H9 (cell line): ENCODE results near the gene EDDM3A. TPM values are rescaled to one million over a fixed set of nuclear protein-coding genes. Genes with fewer than 3 reads are reported as not detected.

Experiments used
- DNase-seq: peaks from one replicate; pipeline ENCODE4 v3.0.0-alpha.2; 2017
- H2AFZ ChIP-seq: one replicate; pipeline ENCODE4 v1.6.1; 2013; ENCODE audit warnings: mild to moderate bottlenecking, low read length, control low read depth, moderate library complexity
- H2AK5ac ChIP-seq: 2 replicates; pipeline ENCODE4 v1.6.1; 2013; ENCODE audit warnings: low read length, control low read depth, mixed read lengths; ENCODE audit not compliant: insufficient read length
- H2BK120ac ChIP-seq: one replicate; pipeline ENCODE4 v1.6.1; 2013; ENCODE audit warnings: low read depth, mild to moderate bottlenecking, low read length, control low read depth, inconsistent platforms; ENCODE audit not compliant: poor library complexity, severe bottlenecking
- H2BK12ac ChIP-seq: 2 replicates; pipeline ENCODE4 v1.6.1; 2013; ENCODE audit warnings: low read length, control low read depth, mixed read lengths, low read depth; ENCODE audit not compliant: insufficient read length
- H2BK15ac ChIP-seq: 2 replicates; pipeline ENCODE4 v1.6.1; 2013; ENCODE audit warnings: low read depth, low read length, control low read depth
- H2BK20ac ChIP-seq: one replicate; pipeline ENCODE4 v1.6.1; 2013; ENCODE audit warnings: low read depth, mild to moderate bottlenecking, low read length, control low read depth, inconsistent platforms; ENCODE audit not compliant: poor library complexity, severe bottlenecking
- H2BK5ac ChIP-seq: 2 replicates; pipeline ENCODE4 v1.6.1; 2013; ENCODE audit warnings: low read length, control low read depth, mixed read lengths; ENCODE audit not compliant: insufficient read length
- H3K14ac ChIP-seq: 2 replicates; pipeline ENCODE4 v1.6.1; 2013; ENCODE audit warnings: low read length, control low read depth; ENCODE audit not compliant: insufficient read depth
- H3K18ac ChIP-seq: 2 replicates; pipeline ENCODE4 v1.6.1; 2013; ENCODE audit warnings: low read depth, mild to moderate bottlenecking, mixed read lengths, low read length, control low read depth; ENCODE audit not compliant: insufficient read length
- H3K23ac ChIP-seq: 2 replicates; pipeline ENCODE4 v1.6.1; 2013; ENCODE audit warnings: low read length, control low read depth, mixed read lengths, low read depth; ENCODE audit not compliant: insufficient read length
- H3K23me2 ChIP-seq: 2 replicates; pipeline ENCODE4 v1.6.1; 2013; ENCODE audit warnings: low read depth, mild to moderate bottlenecking, mixed read lengths, low read length, control low read depth; ENCODE audit not compliant: insufficient read length, poor library complexity, severe bottlenecking
- H3K27ac ChIP-seq: 2 replicates; pipeline ENCODE4 v1.5.1; 2013; ENCODE audit warnings: low read length, control low read depth, mixed read lengths, low read depth; ENCODE audit not compliant: insufficient read length
- H3K27me3 ChIP-seq: 2 replicates; pipeline ENCODE4 v1.6.1; 2013; ENCODE audit warnings: low read length, control low read depth, inconsistent platforms; ENCODE audit not compliant: insufficient read depth
- H3K4ac ChIP-seq: 2 replicates; pipeline ENCODE4 v1.6.1; 2013; ENCODE audit warnings: low read depth, mild to moderate bottlenecking, control low read depth, inconsistent platforms, low read length, moderate library complexity
- H3K4me1 ChIP-seq: 2 replicates; pipeline ENCODE4 v1.6.1; 2013; ENCODE audit warnings: low read length, control low read depth, inconsistent platforms; ENCODE audit not compliant: insufficient read depth
- H3K4me2 ChIP-seq: 2 replicates; pipeline ENCODE4 v1.6.1; 2013; ENCODE audit warnings: low read length, control low read depth, mixed read lengths; ENCODE audit not compliant: insufficient read length, insufficient read depth
- H3K56ac ChIP-seq: 2 replicates; pipeline ENCODE4 v1.6.1; 2013; ENCODE audit warnings: low read depth, mild to moderate bottlenecking, mixed read lengths, low read length, control low read depth; ENCODE audit not compliant: insufficient read length
- H3K79me1 ChIP-seq: 2 replicates; pipeline ENCODE4 v1.6.1; 2013; ENCODE audit warnings: low read depth, mild to moderate bottlenecking, moderate library complexity, low read length, control low read depth, inconsistent platforms; ENCODE audit not compliant: insufficient read depth, poor library complexity, severe bottlenecking
- H3K79me2 ChIP-seq: 2 replicates; pipeline ENCODE4 v1.6.1; 2013; ENCODE audit warnings: low read length, control low read depth, inconsistent platforms; ENCODE audit not compliant: insufficient read depth
- H3K9ac ChIP-seq: 2 replicates; pipeline ENCODE4 v1.6.1; 2013; ENCODE audit warnings: low read length, control low read depth, mixed read lengths; ENCODE audit not compliant: insufficient read length; ENCODE audit errors: extremely low read depth
- H3K9me3 ChIP-seq: one replicate; pipeline ENCODE4 v1.6.1; 2013; ENCODE audit warnings: low read depth, low read length, inconsistent platforms; ENCODE audit not compliant: control insufficient read depth
- H3T11ph ChIP-seq: one replicate; pipeline ENCODE4 v1.6.1; 2013; ENCODE audit warnings: mild to moderate bottlenecking, low read length, control low read depth, inconsistent platforms
- H4K20me1 ChIP-seq: one replicate; pipeline ENCODE4 v1.6.1; 2013; ENCODE audit not compliant: control insufficient read depth, insufficient read length, insufficient read depth
- H4K5ac ChIP-seq: 2 replicates; pipeline ENCODE4 v1.6.1; 2013; ENCODE audit warnings: low read depth, mild to moderate bottlenecking, mixed read lengths, low read length, control low read depth; ENCODE audit not compliant: insufficient read length
- H4K8ac ChIP-seq: replicated peaks from 2 replicates; pipeline ENCODE4 v1.6.1; 2013; ENCODE audit warnings: low read length, control low read depth, mixed read lengths, low read depth; ENCODE audit not compliant: insufficient read length
- H4K91ac ChIP-seq: 2 replicates; pipeline ENCODE4 v1.6.1; 2013; ENCODE audit warnings: low read depth, mild to moderate bottlenecking, moderate library complexity, mixed read lengths, low read length, control low read depth; ENCODE audit not compliant: insufficient read length
- H3K27ac Mint-ChIP-seq, 3 experiments: 2 replicates in 2 of 3; 3 replicates in 1 of 3; pipeline ENCODE4 v1.8.0; 2020 to 2021; ENCODE audit warnings: mixed read lengths in 3 of 3, mild to moderate bottlenecking in 1 of 3, moderate library complexity in 1 of 3
- H3K27me3 Mint-ChIP-seq: 2 replicates; pipeline ENCODE4 v1.8.0; 2021; ENCODE audit warnings: low read depth, mild to moderate bottlenecking, moderate library complexity, mixed read lengths
- H3K36me3 Mint-ChIP-seq, 3 experiments: 2 replicates in 2 of 3; 3 replicates in 1 of 3; pipeline ENCODE4 v1.8.0; 2020 to 2021; ENCODE audit warnings: low read depth in 3 of 3, mixed read lengths in 3 of 3; ENCODE audit not compliant: insufficient read depth in 1 of 3
- H3K4me1 Mint-ChIP-seq, 2 experiments: 2 replicates each; pipeline ENCODE4 v1.8.0; 2020; ENCODE audit warnings: mixed read lengths in 2 of 2
- H3K4me3 Mint-ChIP-seq, 2 experiments: 2 replicates in 1 of 2; 3 replicates in 1 of 2; pipeline ENCODE4 v1.8.0; 2020 to 2021; ENCODE audit warnings: mild to moderate bottlenecking in 2 of 2, mixed read lengths in 2 of 2, moderate library complexity in 1 of 2
- H3K9me3 Mint-ChIP-seq, 2 experiments: 2 replicates in 1 of 2; 3 replicates in 1 of 2; pipeline ENCODE4 v1.8.0; 2020; ENCODE audit warnings: mild to moderate bottlenecking in 2 of 2, mixed read lengths in 2 of 2, moderate library complexity in 1 of 2
- WGBS: extraction: QIAGEN DNeasy Blood & Tissue Kit; methylation state at CpG from one replicate; pipeline ENCODE4 v1.1.7; 2013; ENCODE audit warnings: missing lambda C conversion rate, low lambda C conversion rate, mixed read lengths; ENCODE audit not compliant: insufficient read length; ENCODE audit errors: extremely low coverage; 5-methylcytosine and 5-hydroxymethylcytosine counted together
- total RNA-seq: library from RNA; stranded (reverse); gene quantifications from 2 replicates; pipeline ENCODE4 v1.2.1, GENCODE V29; 2021
- TF ChIP-seq, protein P1 (sequence below): fragments of 200-600 bp; sonication (generic); conservative IDR thresholded peaks from 3 replicates; pipeline ENCODE4 v1.8.0; 2021; ENCODE audit warnings: antibody characterized with exemption, mild to moderate bottlenecking

EDDM3A gene
- total RNA-seq, 1 experiment from 2014 or later = not detected

DNA sequence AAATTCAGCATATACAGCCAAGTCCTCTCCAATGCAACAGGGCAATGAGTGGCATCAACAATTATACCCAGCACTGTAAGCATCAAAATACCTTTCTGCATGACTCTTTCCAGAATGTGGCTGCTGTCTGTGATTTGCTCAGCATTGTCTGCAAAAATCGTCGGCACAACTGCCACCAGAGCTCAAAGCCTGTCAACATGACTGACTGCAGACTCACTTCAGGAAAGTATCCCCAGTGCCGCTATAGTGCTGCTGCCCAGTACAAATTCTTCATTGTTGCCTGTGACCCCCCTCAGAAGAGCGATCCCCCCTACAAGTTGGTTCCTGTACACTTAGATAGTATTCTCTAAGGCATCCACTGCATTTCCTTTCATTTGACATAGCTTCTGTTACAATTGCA is 36.1 kb downstream of the EDDM3A start:
- Mint-ChIP-seq H3K4me3 (no peak overlapping the region; a peak in 1 of 5 replicates), H3K27me3 (no peaks in the 10 kb centered on the region; the same call in 1 of the 2 replicates)
- H3K23me2 ChIP-seq = no peaks in the 10 kb centered on the region

More for the DNA sequence above, 36.1 kb downstream of the EDDM3A start:
- no peak overlapping the region for H3K14ac ChIP-seq
- no peak overlapping the region for H2AK5ac ChIP-seq
- DNase-seq = no peak
- no peak overlapping the region for H3K23ac ChIP-seq
- H4K20me1 ChIP-seq = no peaks in the 10 kb centered on the region
- H3K4me2 ChIP-seq = no peak overlapping the region
- Mint-ChIP-seq H3K9me3 (no peaks in the 10 kb centered on the region; a peak in 2 of 5 replicates), H3K27ac (peak overlapping the region in 2 of 3 experiments; percentile 24 to 36; a peak in 5 of 7 replicates), H3K4me1 (peaks cover 43 to 49% of the 10 kb centered on the region in 2 experiments), H3K36me3 (peaks cover 0 to 4% (median 0%) of the 10 kb centered on the region in 3 experiments; a peak in 2 of 7 replicates)
- no peaks in the 10 kb centered on the region for H3K9me3 ChIP-seq
- H3K18ac ChIP-seq = no peak overlapping the region
- H2BK120ac ChIP-seq = no peak overlapping the region
- no peak overlapping the region for H3K56ac ChIP-seq
- no peak overlapping the region for H3K4ac ChIP-seq
- no peak overlapping the region for H4K5ac ChIP-seq
- H3K79me1 ChIP-seq = no peaks in the 10 kb centered on the region
- H2BK20ac ChIP-seq = no peak overlapping the region
- H4K8ac ChIP-seq = no peak overlapping the region
- H3K27ac ChIP-seq = peak overlapping the region; percentile 33
- TF ChIP-seq, protein P1, sequence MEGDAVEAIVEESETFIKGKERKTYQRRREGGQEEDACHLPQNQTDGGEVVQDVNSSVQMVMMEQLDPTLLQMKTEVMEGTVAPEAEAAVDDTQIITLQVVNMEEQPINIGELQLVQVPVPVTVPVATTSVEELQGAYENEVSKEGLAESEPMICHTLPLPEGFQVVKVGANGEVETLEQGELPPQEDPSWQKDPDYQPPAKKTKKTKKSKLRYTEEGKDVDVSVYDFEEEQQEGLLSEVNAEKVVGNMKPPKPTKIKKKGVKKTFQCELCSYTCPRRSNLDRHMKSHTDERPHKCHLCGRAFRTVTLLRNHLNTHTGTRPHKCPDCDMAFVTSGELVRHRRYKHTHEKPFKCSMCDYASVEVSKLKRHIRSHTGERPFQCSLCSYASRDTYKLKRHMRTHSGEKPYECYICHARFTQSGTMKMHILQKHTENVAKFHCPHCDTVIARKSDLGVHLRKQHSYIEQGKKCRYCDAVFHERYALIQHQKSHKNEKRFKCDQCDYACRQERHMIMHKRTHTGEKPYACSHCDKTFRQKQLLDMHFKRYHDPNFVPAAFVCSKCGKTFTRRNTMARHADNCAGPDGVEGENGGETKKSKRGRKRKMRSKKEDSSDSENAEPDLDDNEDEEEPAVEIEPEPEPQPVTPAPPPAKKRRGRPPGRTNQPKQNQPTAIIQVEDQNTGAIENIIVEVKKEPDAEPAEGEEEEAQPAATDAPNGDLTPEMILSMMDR = no peak
- peaks cover 10% of the 10 kb centered on the region; the same call in 1 of the 2 replicates for H3K4me1 ChIP-seq
- no peak overlapping the region for H2BK5ac ChIP-seq
- WGBS = no CpG with 5 or more reads among the region's 4 CpGs
- H2AFZ ChIP-seq = no peak overlapping the region
- no peak overlapping the region for H2BK15ac ChIP-seq
- H3K27me3 ChIP-seq = no peaks in the 10 kb centered on the region
- no peak overlapping the region for H3T11ph ChIP-seq
- no peak overlapping the region for H2BK12ac ChIP-seq
- H4K91ac ChIP-seq = no peak overlapping the region
- H3K79me2 ChIP-seq = no peaks in the 10 kb centered on the region
- no peak overlapping the region for H3K9ac ChIP-seq
